Measurements from ENCODE around the gene SELENON. TPM values are rescaled to one million over a fixed set of nuclear protein-coding genes. Genes with fewer than 3 reads are reported as not detected.

The SELENON gene
- total and polyA plus RNA-seq, 2 of the 4 experiments (the other 2 are of a cell fraction): 9.1 to 114 TPM

DNA sequence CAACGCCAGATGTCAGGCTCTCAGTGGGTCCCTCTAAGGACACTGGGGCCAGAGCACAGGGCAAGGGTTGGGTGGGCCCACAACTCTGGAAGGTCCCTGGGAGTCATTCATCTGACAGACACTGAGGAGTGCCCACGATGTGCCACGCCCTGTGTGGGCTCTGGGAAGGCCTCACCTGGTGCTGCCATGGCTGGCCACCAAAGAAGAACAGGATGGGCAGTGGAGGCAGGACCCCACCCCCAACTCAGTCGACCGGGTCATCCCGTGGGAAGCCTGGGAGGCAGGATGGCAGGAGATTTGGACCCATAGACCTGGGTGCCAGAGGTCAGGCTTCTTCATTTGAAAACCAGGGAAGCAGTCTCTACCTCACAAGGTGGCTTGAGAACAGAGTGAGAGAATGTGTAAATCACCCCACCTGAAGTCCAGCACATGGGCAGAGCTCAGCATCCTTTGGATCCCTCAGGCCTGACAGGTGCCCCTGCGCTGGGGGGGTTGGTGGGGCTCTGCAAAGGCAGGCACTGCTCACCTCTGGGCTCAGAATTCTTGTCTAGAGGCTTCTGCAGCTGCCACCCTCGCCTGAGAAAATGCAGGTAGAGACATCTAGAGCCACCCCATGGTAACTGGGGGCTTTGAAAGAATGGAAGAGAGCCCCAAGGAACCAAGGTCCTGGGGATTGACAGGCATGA, 1.2 kb upstream of the SELENON start (continued):
- no peak for TF ChIP-seq RFX5 (IDR thresholded peaks at IDR 0.05; ENCODE audit: low read depth, low read length)

GRCh38 chr1:25799352-25799934, 550 bp upstream of the SELENON start:
- peak overlapping the region; percentile 86 for H3K27ac ChIP-seq (ENCODE audit: insufficient read depth, low read length)
- CTCF ChIA-PET: no interaction called here
- 11% methylated on average over 5 of the region's 12 CpGs; no CpG with 5 or more reads in 1 of the 2 experiments for WGBS, 2 experiments (ENCODE audit: extremely low coverage in 2 of 2, insufficient read length in 1 of 2)

More at GRCh38 chr1:25799352-25799934, 550 bp upstream of the SELENON start:
- Histone ChIP-seq H3K4me2 (ENCODE audit: low read depth, low read length) (peak overlapping the region; percentile 83), H3K36me3 (ENCODE audit: control insufficient read depth, insufficient read depth, low read length) (no peaks in the 10 kb centered on the region), H3K4me1 (ENCODE audit: control insufficient read depth, insufficient read depth, low read length) (peaks cover 12% of the 10 kb centered on the region), H3K18ac (ENCODE audit: low read depth, low read length) (peak overlapping the region; percentile 7; the same call in 1 of the 2 replicates), H4K91ac (ENCODE audit: insufficient read depth, low read depth, low read length) (peak overlapping the region; percentile 87), H3K4me3 (ENCODE audit: insufficient read depth, low read depth, low read length) (peak overlapping the region; percentile 87), H2AK5ac (ENCODE audit: low read depth, low read length) (peak overlapping the region; percentile 27), H4K8ac (ENCODE audit: low read depth in 2 of 2, low read length in 2 of 2) (peak overlapping the region; percentile 84 to 96), H2BK20ac (ENCODE audit: low read depth, low read length) (no peak overlapping the region), H2BK15ac (ENCODE audit: low read depth, low read length) (peak overlapping the region; percentile 37; the same call in 1 of the 3 replicates), H2BK120ac (ENCODE audit: low read depth, low read length) (peak overlapping the region; percentile 82), H2AK9ac (replicated peaks; ENCODE audit: low read depth, low read length, poor library complexity) (peak overlapping the region; percentile 70), H2BK5ac (ENCODE audit: low read depth, low read length, poor library complexity, severe bottlenecking) (peak overlapping the region; percentile 75), H3K9ac (ENCODE audit: low read depth, low read length) (peak overlapping the region; percentile 77), H3K27me3 (ENCODE audit: control insufficient read depth, insufficient read depth, low read length) (no peaks in the 10 kb centered on the region), H3K23ac (ENCODE audit: low read depth, low read length) (no peak overlapping the region), H2AFZ (replicated peaks; ENCODE audit: low read length, poor library complexity) (peak overlapping the region; percentile 96), H4K20me1 (ENCODE audit: insufficient read depth, low read length) (0 out of 2 replicates have a peak, but pooled peaks cover 4% of the 10 kb centered on the region), H3K56ac (ENCODE audit: extremely low read depth, insufficient read depth, low read length) (no peak overlapping the region), H3K9me3 (ENCODE audit: control insufficient read depth, insufficient read depth, low read length) (no peaks in the 10 kb centered on the region), H4K5ac (ENCODE audit: low read depth, low read length) (peak overlapping the region; percentile 59), H3K9me1 (ENCODE audit: insufficient read depth, low read length) (peaks cover 9% of the 10 kb centered on the region), H3K14ac (replicated peaks; ENCODE audit: low read depth, low read length) (peak overlapping the region; percentile 73), H3K4ac (ENCODE audit: low read depth, low read length) (peak overlapping the region; percentile 84), H3K79me1 (ENCODE audit: low read depth in 1 of 2, low read length in 2 of 2) (peaks cover 20 to 32% of the 10 kb centered on the region in 2 experiments; a peak in 3 of 4 replicates)
- dilution Hi-C loops (cut with HindIII; ENCODE audit: low sequenced_read_pairs, unreplicated experiment): no loop called here
- intact Hi-C loops (cut with micrococcal nuclease): loop anchor here (5.0 kb wide), 1 partner anchor 87 kb away; no protein-coding TSS in a partner anchor
- no TSS peak for BruUV-seq (replicated peaks)
- no peak for ATAC-seq (ENCODE audit: low read depth)
- POLR2A ChIA-PET (ENCODE audit: unreplicated experiment): no interaction called here
- DNase-seq: no peak
- in situ Hi-C loops (cut with MboI; ENCODE audit: low sequenced_read_pairs): no loop called here
- no peak for TF ChIP-seq BHLHE40 (IDR thresholded peaks at IDR 0.05; ENCODE audit: low read depth, low read length)
- no peak for TF ChIP-seq CHD1 (IDR thresholded peaks at IDR 0.05; ENCODE audit: low read depth, low read length)
- no peak for TF ChIP-seq POLR2A (IDR thresholded peaks at IDR 0.05; ENCODE audit: low read depth, low read length)
- TF ChIP-seq, protein P1, sequence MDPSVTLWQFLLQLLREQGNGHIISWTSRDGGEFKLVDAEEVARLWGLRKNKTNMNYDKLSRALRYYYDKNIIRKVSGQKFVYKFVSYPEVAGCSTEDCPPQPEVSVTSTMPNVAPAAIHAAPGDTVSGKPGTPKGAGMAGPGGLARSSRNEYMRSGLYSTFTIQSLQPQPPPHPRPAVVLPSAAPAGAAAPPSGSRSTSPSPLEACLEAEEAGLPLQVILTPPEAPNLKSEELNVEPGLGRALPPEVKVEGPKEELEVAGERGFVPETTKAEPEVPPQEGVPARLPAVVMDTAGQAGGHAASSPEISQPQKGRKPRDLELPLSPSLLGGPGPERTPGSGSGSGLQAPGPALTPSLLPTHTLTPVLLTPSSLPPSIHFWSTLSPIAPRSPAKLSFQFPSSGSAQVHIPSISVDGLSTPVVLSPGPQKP (IDR thresholded peaks at IDR 0.05; ENCODE audit: borderline replicate concordance, low read depth, low read length): no peak
- no peak for TF ChIP-seq SMC3 (IDR thresholded peaks at IDR 0.05; ENCODE audit: low read depth, low read length)
